NCI-H146 treated with DMSO at 0.1 percent for 48 hours (cell line): ENCODE results near the gene SLC5A2.
"Not testable (repeated sequence)": the region's sequence is repeated elsewhere in the genome, so short reads cannot be mapped to it uniquely, and the experiment has no call there.

ENCODE experiments used
- DNase-seq: peaks from one replicate; lab custom pipeline; 2025; ENCODE audit not compliant: unreplicated experiment; lab: John Stamatoyannopoulos, UW

SLC5A2 gene

DNA sequence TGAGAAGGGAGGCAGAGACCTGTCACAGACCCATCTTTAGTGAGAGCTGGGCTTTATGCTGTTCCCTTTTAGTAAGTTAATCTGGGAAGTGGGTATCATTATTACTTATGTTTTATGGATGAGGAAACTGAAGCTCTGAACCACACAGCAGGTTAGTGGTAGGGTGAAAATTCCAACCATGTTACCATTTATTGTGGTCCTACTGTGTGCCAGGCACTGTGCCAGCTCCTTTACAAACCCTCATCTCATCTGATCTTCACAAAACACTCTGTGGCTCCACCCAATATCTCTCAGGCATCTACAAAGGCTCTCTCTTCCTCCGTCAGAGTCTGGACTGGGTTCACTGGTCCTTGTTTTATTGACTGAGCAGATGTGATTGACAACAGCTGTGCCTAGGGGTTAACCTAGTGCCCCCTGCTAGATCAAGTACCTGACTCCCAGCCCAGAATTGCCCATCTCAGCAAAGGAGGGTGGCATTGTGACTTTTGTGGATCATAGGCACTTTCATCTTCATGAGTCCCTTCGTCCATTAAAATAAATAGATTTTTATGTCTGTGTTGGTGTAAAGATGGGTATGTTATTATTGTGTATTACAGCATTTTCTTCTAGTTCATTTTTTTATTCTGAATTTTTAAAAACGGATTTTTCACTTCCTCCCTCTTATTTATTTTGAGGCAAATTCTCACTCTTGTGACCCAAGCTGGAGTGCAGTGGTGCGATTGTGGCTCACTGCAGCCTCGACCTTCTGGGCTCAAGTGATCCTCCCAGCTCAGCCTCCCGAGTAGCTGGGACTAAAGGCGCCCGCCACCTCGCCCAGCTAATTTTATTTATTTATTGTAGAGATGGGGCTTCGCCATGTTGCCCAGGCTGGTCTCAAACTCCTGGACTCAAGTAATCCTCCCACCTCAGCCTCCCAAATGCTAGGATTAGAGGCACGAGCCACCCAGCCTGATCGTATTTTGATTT lies 7.9 kb upstream of the SLC5A2 start:
- no peak for DNase-seq

DNA sequence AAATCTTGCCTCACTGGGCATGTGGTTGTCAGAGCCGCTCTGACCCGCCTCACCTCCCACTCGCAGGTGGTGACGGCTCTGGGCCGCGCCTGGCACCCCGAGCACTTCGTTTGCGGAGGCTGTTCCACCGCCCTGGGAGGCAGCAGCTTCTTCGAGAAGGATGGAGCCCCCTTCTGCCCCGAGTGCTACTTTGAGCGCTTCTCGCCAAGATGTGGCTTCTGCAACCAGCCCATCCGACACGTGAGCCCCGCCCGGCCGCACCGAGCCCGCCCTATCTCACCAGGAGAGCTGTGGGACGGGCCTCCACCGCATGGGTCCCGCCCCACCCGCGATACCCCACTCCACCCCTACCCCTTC lies 7.0 kb upstream of the SLC5A2 start:
- DNase-seq, result no peak

DNA sequence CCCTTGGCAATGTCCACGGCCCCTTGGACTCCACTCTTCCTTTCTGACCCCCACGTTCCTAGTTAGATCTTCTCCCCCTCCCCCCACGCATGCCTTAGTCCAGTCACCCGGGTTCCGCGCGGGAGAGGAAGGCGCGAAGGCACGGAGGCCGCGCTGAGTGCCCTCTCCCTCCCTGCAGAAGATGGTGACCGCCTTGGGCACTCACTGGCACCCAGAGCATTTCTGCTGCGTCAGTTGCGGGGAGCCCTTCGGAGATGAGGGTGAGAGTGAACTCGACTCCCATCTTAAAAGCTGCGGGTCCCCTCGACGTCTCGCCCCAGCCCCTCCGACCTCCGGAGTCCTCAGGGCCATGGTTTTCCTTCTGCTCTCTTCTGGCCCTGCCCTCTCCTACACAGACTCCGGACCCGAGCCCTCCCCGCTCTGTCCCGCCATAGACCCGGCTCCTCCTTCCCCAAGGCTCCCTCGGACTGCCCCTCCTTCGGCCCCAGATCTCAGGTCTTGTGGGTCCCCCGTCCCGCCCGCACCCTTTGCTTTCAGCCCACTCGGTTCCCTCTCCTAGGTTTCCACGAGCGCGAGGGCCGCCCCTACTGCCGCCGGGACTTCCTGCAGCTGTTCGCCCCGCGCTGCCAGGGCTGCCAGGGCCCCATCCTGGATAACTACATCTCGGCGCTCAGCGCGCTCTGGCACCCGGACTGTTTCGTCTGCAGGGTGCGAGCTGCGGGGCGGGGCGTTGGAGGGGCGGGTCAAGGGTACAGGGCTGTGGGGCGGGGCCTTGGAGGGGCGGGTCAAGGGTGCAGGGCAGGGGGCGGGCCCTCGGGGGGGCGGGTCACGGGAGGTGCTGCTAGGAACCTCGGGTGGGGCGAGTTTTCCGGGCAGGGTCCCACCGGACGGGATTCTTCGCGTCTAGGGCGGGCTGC lies 6.4 kb upstream of the SLC5A2 start:
- DNase-seq, result no peak

DNA sequence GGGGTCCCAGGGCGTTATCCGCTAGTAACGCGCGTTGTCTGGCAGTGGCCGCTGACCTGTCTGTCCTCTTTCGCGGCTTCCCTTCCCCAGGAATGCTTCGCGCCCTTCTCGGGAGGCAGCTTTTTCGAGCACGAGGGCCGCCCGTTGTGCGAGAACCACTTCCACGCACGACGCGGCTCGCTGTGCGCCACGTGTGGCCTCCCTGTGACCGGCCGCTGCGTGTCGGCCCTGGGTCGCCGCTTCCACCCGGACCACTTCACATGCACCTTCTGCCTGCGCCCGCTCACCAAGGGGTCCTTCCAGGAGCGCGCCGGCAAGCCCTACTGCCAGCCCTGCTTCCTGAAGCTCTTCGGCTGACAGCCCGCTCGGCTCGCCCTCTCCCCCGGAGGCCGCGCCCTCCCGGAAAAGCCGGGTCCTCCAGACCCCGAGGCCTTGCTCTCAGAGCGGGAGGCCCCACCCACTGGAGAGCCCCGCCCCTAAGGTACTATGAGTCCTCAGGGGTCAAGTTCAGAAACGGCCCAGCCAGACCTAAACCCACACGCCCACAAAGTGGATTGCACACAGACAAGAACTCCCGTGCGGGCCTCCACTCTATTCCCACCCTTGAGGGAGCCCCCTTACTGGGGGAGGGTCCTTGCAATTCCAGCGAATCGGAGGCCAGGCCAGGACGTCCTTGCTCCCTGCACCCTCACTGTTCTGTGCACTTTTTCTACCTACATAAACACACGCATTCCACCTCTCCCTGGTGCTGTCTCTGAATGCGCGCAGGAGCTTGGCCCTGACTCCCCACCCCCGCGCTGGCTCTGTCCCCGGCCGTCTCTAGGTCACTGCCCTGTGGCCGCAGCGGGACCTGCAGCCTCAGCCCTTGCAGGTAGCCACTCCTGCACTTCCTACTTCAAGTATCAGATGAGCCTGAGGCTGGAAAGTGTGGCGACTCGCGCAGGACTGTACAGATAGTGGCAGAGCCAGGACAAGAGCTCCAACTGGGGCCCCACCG lies 5.4 kb upstream of the SLC5A2 start:
- DNase-seq, result no peak

DNA sequence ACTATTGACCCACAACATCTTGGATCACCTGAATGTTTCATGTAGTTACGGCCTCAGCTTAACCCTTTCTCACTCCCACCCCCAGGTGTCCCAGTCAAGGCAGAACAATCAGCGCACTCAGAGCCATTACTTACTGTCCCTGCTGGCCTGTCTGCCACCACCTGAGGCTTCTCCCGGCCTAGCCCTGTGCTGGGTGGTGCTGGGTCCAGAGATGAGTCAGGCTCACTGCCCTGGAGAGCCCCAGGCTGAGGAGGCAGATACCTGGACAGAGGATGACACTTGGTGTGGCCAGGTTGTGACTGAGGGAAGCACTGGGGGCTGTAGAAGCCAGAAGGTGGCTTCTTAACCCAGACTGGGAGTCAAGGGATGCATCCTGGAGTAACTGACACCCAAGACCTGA lies 4.0 kb upstream of the SLC5A2 start:
- DNase-seq, result no peak

DNA sequence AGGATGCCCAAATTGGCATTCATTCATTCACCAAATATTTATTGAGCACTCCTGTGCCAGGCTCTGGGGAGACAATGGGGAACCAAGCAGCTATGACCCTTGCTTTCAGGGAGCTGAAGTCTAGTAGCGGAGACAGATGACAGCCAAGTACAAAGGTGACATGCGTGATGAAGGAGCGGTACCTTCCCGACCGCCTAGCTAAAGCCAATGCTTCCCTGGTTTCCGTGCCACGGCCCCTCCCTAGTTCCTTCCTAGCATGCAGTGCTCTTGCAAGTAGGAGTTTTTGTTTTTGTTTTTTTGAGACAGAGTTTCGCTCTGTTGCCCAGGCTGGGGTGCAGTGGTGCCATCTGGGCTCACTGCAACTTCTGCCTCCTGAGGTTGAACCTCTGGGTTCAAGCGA lies 3.2 kb upstream of the SLC5A2 start:
- no peak for DNase-seq

DNA sequence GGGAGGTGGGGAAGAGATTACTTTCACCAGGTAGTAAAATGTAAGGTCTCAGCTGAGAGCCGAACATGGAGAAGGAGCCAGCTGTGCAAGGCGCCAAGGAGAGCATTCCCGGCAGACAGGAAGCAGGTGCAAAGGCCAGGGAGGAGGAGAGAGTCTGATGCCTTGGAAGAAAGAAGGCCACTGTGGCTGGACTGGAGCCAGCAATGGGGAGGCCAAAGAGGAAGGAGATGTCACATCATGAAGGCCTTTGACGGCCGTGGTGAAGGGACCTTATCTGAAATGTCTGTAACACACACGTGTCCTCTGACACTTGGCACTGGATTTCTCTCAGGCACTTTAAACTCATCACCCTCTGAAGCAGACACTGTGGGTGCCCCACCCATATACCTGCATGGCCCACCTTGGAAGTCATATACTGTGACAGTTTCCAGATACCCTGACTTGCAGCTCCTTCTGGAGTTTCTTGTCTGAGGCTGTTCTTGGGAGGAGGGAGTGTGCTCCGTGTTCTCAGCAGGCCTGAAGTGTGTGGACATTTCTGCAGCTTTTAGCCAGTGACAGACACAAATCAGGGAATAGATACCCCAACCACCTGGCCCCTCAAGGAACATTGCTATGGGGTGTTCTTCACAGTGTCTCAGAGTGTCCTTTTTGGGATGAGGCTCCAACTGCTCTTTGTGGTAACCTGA lies 1.9 kb upstream of the SLC5A2 start:
- DNase-seq, result no peak

DNA sequence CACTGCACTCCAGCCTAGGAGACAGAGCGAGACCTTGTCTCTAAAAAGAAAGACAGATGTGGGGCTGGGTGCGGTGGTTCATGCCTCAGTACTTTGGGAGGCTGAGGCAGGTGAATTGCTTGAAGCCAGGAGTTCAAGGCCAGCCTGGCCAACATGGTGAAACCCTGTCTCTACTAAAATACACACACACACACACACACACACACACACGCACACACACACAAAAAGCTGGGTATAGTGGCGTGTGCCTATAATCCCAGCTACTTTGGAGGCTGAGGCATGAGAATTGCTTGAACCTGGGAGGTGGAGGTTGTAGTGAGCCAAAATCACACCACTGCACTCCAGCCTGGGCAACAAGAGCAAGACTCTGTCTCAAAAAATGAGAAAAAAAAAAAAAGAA lies 1.1 kb downstream of the SLC5A2 start:
- not testable (repeated sequence) for DNase-seq

DNA sequence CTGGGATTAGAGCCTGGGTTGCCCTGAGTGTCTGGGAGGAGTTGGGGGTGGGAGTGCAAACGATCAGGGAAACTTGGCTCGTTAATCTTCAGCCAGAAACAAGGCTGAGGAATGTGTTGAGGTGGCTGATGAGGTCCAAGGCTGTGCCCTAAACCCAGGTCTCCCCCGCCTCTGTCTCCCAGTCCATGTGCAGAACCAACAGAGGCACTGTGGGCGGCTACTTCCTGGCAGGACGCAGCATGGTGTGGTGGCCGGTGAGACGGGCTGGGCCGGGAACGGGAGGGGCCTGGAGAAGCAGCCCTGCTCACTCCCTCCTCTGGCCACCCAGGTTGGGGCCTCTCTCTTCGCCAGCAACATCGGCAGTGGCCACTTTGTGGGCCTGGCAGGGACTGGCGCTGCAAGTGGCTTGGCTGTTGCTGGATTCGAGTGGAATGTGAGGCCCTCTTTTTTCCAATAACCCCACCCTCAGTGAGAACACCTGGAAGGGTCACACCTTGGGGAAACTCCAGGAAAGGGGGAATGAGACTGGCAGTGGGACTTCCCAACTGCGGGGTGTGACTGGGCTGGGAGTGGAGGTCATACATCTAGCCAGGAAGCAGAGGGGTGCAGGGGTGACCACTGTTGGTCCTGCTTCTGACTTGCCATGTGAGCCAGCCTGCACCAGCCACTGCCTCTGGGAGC lies 1.7 kb downstream of the SLC5A2 start:
- DNase-seq, result no peak

DNA sequence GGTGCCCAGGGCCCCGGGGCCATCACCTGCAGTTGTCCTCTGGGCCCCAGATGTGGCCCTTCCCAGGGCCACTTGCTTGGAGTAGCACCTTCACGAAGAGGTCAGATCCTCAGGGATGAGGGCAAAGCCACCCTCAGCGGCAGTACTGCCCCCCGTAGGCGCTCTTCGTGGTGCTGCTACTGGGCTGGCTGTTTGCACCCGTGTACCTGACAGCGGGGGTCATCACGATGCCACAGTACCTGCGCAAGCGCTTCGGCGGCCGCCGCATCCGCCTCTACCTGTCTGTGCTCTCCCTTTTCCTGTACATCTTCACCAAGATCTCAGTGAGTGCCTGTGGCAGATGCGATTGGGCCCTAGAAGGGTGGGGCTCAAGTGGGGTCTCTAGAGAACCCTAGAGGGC lies 2.6 kb downstream of the SLC5A2 start:
- DNase-seq, result no peak

DNA sequence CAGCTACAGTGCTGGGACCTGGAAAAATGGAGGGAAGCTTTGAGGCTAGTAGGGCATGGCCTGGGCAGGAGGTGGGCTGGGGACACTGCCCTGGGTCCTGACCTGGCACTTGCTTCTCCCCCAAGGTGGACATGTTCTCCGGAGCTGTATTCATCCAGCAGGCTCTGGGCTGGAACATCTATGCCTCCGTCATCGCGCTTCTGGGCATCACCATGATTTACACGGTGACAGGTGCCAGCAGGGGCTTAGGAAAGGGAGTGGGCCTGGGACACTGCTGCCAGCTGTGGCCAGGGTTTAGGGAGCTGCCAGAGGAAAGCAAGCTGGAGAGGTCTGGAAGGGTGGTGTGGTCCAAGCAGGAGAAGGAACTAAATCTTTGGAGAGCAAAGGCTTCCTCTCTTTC lies 3.1 kb downstream of the SLC5A2 start:
- DNase-seq, result no peak

DNA sequence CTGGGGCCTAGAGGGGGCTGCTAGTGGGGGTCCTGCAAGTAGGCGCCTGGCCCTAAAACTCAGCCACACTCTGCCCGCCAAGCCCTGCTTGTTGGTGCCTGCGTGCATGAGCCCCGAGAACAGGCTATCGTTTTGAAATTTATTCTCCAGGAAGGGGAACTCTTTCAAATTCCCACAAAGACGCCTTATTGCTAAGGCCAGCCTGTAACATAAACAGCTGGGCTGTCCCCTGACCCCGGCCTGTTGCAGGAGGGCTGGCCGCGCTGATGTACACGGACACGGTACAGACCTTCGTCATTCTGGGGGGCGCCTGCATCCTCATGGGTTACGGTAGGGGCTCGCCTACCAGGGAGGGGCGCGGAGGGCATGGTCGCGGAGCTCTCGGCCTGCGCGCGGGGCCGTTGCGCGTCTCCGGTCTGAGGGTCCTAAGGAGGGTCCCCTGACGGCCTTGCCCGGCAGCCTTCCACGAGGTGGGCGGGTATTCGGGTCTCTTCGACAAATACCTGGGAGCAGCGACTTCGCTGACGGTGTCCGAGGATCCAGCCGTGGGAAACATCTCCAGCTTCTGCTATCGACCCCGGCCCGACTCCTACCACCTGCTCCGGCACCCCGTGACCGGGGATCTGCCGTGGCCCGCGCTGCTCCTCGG lies 4.3 kb downstream of the SLC5A2 start:
- no peak for DNase-seq

DNA sequence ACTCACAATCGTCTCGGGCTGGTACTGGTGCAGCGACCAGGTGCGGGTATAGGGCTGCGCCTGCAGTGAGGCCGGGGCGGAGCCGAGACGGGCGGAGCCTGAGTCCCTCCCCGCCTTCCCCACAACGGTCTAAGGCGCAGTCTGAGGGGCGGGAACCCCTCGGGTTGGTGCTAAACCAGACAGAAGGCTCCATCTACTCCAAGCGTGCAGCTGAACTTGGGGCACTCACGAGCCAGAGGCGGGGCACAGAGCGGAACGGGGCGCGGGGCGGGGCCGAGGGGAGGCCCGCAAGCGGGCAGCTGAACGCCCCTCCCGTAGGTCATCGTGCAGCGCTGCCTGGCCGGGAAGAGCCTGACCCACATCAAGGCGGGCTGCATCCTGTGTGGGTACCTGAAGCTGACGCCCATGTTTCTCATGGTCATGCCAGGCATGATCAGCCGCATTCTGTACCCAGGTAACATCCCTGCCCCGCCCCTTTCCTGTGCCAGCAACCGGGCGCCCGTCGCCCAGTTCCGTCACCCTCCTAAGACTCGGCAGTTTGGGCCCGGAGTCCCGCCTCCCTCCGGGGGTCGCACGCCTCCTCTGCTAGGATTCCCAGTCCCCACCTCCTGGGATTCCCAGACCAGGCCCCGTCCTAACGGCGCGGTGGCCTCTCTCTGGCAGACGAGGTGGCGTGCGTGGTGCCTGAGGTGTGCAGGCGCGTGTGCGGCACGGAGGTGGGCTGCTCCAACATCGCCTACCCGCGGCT lies 5.0 kb downstream of the SLC5A2 start:
- DNase-seq, result peak; percentile 78

DNA sequence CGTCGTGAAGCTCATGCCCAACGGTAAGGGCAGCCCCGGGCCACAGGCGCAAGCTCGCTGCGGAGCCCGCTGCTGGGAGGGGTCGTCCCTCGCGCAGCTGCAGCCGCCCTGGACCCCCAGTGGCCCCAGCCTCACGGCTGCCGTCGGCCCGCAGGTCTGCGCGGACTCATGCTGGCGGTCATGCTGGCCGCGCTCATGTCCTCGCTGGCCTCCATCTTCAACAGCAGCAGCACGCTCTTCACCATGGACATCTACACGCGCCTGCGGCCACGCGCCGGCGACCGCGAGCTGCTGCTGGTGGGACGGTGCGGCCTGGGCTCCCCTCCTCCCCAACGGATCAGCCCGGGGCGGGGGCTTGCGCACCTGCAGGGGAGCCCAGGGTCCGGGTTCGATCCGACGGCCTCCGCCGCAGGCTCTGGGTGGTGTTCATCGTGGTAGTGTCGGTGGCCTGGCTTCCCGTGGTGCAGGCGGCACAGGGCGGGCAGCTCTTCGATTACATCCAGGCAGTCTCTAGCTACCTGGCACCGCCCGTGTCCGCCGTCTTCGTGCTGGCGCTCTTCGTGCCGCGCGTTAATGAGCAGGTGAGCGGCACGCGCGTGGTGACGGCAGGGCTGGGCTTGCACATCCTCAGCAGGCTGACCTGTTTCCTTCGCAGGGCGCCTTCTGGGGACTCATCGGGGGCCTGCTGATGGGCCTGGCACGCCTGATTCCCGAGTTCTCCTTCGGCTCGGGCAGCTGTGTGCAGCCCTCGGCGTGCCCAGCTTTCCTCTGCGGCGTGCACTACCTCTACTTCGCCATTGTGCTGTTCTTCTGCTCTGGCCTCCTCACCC lies 5.8 kb downstream of the SLC5A2 start:
- DNase-seq, result no peak

DNA sequence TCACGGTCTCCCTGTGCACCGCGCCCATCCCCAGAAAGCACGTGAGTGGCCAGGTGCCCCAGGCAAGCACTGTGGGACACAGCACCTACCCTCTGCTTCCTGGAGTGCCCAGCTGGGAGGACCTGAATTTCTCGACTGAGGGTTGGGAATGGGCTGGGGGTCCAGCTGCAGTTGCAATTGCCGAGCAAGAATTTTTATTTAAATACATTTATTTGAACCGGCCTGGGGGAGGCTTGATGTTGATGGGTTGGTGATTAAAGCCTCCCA lies 6.3 kb downstream of the SLC5A2 start:
- no peak for DNase-seq

DNA sequence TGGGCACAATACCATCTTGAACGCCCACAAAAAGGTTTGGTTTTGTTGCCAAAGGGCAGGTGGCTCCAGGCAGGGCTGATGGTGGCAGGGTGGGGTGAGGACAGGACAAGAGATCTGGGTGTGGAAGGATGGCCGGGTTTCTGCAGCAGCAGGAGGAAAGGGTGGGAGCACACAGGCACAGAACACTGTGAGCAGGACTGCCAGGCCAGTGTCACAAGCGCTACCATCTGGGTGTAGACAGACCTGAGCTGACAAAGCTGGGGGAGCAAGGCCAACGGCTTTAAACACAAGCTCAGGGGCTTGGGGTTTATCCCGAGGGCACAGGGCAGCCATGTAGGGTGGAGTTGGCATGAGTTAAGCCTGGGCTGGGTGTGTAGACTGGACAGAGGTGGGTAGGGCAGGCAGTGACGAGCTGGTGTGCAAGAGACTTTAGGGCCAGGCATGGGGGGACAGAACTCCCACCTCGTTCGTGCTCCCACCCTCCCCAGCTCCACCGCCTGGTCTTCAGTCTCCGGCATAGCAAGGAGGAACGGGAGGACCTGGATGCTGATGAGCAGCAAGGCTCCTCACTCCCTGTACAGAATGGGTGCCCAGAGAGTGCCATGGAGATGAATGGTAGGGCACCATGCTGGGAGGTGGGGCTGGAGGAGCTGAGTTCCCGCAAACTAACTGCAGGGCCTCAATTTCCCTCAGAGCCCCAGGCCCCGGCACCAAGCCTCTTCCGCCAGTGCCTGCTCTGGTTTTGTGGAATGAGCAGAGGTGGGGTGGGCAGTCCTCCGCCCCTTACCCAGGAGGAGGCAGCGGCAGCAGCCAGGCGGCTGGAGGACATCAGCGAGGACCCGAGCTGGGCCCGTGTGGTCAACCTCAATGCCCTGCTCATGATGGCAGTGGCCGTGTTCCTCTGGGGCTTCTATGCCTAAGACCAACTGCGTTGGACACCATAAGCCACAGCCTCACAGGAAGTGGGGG lies 7.0 kb downstream of the SLC5A2 start:
- no peak for DNase-seq
